Measurements from ENCODE around the gene RHOT2. TPM values are rescaled to one million over a fixed set of nuclear protein-coding genes. Genes with fewer than 3 reads are reported as not detected.

Gene RHOT2
- polyA plus RNA-seq, 12 donors: 38.6 to 95.9 (median 45.4) TPM; not detected in 1

- DNase-seq: no peak
Measured at GRCh38 chr16:630815-631405, 37.0 kb upstream of the RHOT2 start, which contains the start of gene WFIKKN1. Gene WFIKKN1 (plus strand): TSS chr16:630985. CDS start chr16:631254, 269 bp downstream.

- no peak for DNase-seq
Measured at GRCh38 chr16:631808-632358, 36.0 kb upstream of the RHOT2 start.

- DNase-seq: no peak
Measured at GRCh38 chr16:632486-633335, 35.2 kb upstream of the RHOT2 start.

GRCh38 chr16:633336-634050 is 34.4 kb upstream of the RHOT2 start:
- no peak for DNase-seq

GRCh38 chr16:634051-634670 is 33.8 kb upstream of the RHOT2 start:
- no peak for DNase-seq

GRCh38 chr16:634996-635395 is 32.9 kb upstream of the RHOT2 start:
- no peak for DNase-seq

GRCh38 chr16:635573-636205 is 32.2 kb upstream of the RHOT2 start:
- DNase-seq: no peak

GRCh38 chr16:636206-637080 is 31.5 kb upstream of the RHOT2 start, which contains the start of gene METTL26:
Gene METTL26 (minus strand): TSS chr16:636305. CDS start chr16:636290, 15 bp downstream.
- peak; percentile 95 for DNase-seq

- DNase-seq: no peak
Measured at GRCh38 chr16:637081-638018, 30.6 kb upstream of the RHOT2 start.

GRCh38 chr16:638034-638543 is 29.8 kb upstream of the RHOT2 start:
- DNase-seq: no peak

GRCh38 chr16:638836-639235 is 29.1 kb upstream of the RHOT2 start:
- DNase-seq: no peak

GRCh38 chr16:640614-641013 is 27.3 kb upstream of the RHOT2 start:
- no peak for DNase-seq

GRCh38 chr16:641326-642188 is 26.4 kb upstream of the RHOT2 start, which contains the start of gene MCRIP2:
Gene MCRIP2 (plus strand): TSS chr16:641828. CDS start chr16:641992, 164 bp downstream.
- no peak for DNase-seq

GRCh38 chr16:642189-643049 is 25.5 kb upstream of the RHOT2 start:
- no peak for DNase-seq

GRCh38 chr16:643050-643368 is 24.9 kb upstream of the RHOT2 start:
- DNase-seq: no peak

GRCh38 chr16:644556-644955 is 23.4 kb upstream of the RHOT2 start:
- DNase-seq: no peak

Measured in muscle of arm (tissue), 12 donors.